ENCODE measurements around the gene IFITM2. TPM values are rescaled to one million over a fixed set of nuclear protein-coding genes. Genes with fewer than 3 reads are reported as not detected.

The IFITM2 gene
- total and polyA plus RNA-seq, 4 donors, result 75.7 to 4,189 (median 860) TPM

DNA sequence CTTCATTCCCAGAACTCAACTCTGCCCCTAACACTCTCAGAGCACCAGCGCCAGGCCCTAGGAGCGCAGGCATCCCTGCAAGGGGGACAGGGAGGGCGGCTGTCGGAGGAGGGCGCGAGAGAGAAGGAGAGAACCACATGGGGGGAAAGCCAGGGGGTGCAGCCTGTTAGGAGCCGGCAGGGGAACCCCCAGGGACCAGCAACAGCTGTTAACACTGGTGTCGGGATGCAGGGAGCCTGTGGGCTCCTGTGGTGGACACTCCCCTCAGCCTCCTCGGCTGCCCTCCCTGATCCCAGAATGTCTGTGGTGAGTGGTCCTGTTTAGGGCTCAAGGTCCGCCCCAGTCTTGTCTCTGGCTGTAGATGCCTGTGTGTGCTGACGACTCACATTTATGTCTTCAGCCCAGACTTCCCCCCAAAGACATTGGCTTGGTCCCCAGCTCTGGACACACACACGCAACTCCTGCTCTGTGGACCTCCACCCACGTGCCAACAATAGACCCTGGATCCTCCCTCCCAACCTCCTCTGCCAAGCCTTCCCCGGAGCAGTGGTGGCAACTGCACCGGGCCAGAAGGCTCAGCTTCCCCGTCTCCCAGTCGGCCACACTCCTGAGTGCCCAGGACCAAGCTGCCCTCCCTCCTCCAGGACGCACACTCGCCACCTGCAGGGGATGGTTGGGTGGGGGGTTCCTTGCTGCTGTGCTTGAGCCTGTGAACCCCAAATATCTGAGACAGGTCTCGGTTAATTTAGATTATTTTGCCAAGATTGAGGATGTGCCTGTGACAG is 7.5 kb upstream of the IFITM2 start:
- Histone ChIP-seq H3K4me1 (ENCODE audit: control insufficient read depth in 5 of 5, insufficient read depth in 5 of 5, low read length in 5 of 5) (peaks cover 0 to 4% (median 0%) of the 10 kb centered on the region in 5 donors), H3K4me3 (no peak overlapping the region), H3K36me3 (ENCODE audit: control insufficient read depth in 4 of 4, insufficient read depth in 4 of 4, low read length in 4 of 4) (no peaks in the 10 kb centered on the region), H3K27me3 (ENCODE audit: control insufficient read depth in 3 of 3, insufficient read depth in 3 of 3, low read length in 2 of 3) (peaks cover 0 to 8% (median 6%) of the 10 kb centered on the region in 3 donors), H3K27ac (ENCODE audit: low read depth in 1 of 2, low read length in 1 of 2) (no peak overlapping the region), H3K9ac (ENCODE audit: insufficient read depth in 1 of 2, low read length in 2 of 2) (no peak overlapping the region), H3K9me3 (ENCODE audit: control insufficient read depth in 4 of 4, insufficient read depth in 3 of 4, low read length in 3 of 4) (no peaks in the 10 kb centered on the region)
- TF ChIP-seq, protein P1, sequence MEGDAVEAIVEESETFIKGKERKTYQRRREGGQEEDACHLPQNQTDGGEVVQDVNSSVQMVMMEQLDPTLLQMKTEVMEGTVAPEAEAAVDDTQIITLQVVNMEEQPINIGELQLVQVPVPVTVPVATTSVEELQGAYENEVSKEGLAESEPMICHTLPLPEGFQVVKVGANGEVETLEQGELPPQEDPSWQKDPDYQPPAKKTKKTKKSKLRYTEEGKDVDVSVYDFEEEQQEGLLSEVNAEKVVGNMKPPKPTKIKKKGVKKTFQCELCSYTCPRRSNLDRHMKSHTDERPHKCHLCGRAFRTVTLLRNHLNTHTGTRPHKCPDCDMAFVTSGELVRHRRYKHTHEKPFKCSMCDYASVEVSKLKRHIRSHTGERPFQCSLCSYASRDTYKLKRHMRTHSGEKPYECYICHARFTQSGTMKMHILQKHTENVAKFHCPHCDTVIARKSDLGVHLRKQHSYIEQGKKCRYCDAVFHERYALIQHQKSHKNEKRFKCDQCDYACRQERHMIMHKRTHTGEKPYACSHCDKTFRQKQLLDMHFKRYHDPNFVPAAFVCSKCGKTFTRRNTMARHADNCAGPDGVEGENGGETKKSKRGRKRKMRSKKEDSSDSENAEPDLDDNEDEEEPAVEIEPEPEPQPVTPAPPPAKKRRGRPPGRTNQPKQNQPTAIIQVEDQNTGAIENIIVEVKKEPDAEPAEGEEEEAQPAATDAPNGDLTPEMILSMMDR (IDR thresholded peaks at IDR 0.05; ENCODE audit: control extremely low read depth, extremely low read depth), result no peak
- 15 to 38% methylated on average over 20 of the region's 20 CpGs for WGBS, 2 donors
- DNase-seq (peak in 1 of 3 donors; percentile 82), ATAC-seq (ENCODE audit: insufficient read depth, low FRiP score) (no peak)

DNA sequence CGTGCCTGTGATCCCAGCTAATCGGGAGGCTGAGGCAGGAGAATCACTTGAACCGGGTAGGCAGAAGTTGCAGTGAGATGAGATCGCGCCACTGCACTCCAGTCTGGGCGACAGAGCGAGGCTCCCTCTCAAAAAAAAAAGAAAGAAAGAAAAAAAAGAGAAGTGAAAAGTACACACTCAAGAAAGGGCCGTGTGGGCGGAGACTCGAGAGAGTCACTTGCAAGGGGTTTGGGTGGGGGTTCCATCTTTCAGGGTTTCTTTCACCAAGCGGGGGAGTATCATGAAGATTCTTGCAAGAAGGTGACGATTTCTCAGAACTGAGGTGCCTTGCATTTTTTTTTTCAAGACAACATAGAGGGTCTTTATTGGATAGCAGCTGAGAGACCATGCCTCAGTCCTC is 4.3 kb upstream of the IFITM2 start:
- no peak overlapping the region for H3K4me3 ChIP-seq
- H3K9me3 ChIP-seq (ENCODE audit: control insufficient read depth in 4 of 4, insufficient read depth in 3 of 4, low read length in 3 of 4), result no peaks in the 10 kb centered on the region
- ATAC-seq (ENCODE audit: insufficient read depth, low FRiP score), result no peak
- no peaks in the 10 kb centered on the region for H3K36me3 ChIP-seq (ENCODE audit: control insufficient read depth in 4 of 4, insufficient read depth in 4 of 4, low read length in 4 of 4)
- H3K27me3 ChIP-seq (ENCODE audit: control insufficient read depth in 3 of 3, insufficient read depth in 3 of 3, low read length in 2 of 3), result peaks cover 0 to 8% (median 6%) of the 10 kb centered on the region in 3 donors
- TF ChIP-seq, protein P1 (IDR thresholded peaks at IDR 0.05; ENCODE audit: control extremely low read depth, extremely low read depth), result no peak
- 68 to 79% methylated on average over 12 of the region's 12 CpGs for WGBS, 2 donors
- H3K27ac ChIP-seq (ENCODE audit: low read depth in 1 of 2, low read length in 1 of 2), result no peak overlapping the region
- H3K4me1 ChIP-seq (ENCODE audit: control insufficient read depth in 5 of 5, insufficient read depth in 5 of 5, low read length in 5 of 5), result peaks cover 0 to 14% (median 2%) of the 10 kb centered on the region in 5 donors
- H3K9ac ChIP-seq (ENCODE audit: insufficient read depth in 1 of 2, low read length in 2 of 2), result no peak overlapping the region
- DNase-seq, result no peak

DNA sequence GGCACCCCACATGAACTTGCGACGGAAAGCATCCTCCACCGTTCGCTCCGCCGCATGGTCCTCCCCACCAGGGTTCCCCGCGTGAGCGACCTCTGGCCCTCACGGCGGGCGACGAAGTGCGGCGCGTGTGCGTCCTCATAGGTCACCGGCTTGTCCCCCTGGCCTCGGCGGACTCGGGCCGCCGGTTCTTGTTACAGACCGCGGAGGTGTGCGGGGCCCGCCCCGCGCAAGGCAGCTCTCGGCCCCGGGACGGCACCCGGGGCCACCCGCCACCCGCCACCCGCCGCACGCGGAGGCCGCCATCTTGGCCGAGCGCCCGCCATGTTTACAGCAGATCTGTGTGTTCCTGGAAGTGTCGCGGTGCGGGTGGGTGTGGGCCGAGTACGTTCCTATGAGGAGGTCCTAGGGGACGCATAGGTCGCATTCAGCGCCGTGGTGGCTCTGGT is 3.5 kb upstream of the IFITM2 start:
- peaks cover 0 to 16% (median 4%) of the 10 kb centered on the region in 5 donors for H3K4me1 ChIP-seq (ENCODE audit: control insufficient read depth in 5 of 5, insufficient read depth in 5 of 5, low read length in 5 of 5)
- TF ChIP-seq, protein P1 (IDR thresholded peaks at IDR 0.05; ENCODE audit: control extremely low read depth, extremely low read depth), result no peak
- 77 to 89% methylated on average over 36 to 52 of the region's 52 CpGs for WGBS, 2 donors
- no peak overlapping the region for H3K9ac ChIP-seq (ENCODE audit: insufficient read depth in 1 of 2, low read length in 2 of 2)
- H3K9me3 ChIP-seq (ENCODE audit: control insufficient read depth in 4 of 4, insufficient read depth in 3 of 4, low read length in 3 of 4), result no peaks in the 10 kb centered on the region
- H3K4me3 ChIP-seq, result no peak overlapping the region
- H3K27ac ChIP-seq (ENCODE audit: low read depth in 1 of 2, low read length in 1 of 2), result no peak overlapping the region
- no peaks in the 10 kb centered on the region for H3K36me3 ChIP-seq (ENCODE audit: control insufficient read depth in 4 of 4, insufficient read depth in 4 of 4, low read length in 4 of 4)
- H3K27me3 ChIP-seq (ENCODE audit: control insufficient read depth in 3 of 3, insufficient read depth in 3 of 3, low read length in 2 of 3), result peaks cover 0 to 8% (median 6%) of the 10 kb centered on the region in 3 donors
- DNase-seq (no peak), ATAC-seq (ENCODE audit: insufficient read depth, low FRiP score) (no peak)

All from lung (tissue), 12 donors.